Uterus (tissue), 4 donors: ENCODE measurements around the gene CAMTA1. TPM values are rescaled to one million over a fixed set of nuclear protein-coding genes. Genes with fewer than 3 reads are reported as not detected.

Source experiments
- DNase-seq, 2 donors: peaks; one replicate each; pipeline ENCODE4 v3.0.0-alpha.2; 2019 to 2020
- H3K27ac ChIP-seq, 2 donors: fragments of 200-600 bp; sonication (generic); 1 replicate in 1 of 2; 2 replicates in 1 of 2; pipeline ENCODE4 v1.5.1; 2016 to 2018
- H3K27me3 ChIP-seq, 2 donors: fragments of 200-600 bp; sonication (generic); one replicate each; pipeline ENCODE4 v1.5.1; 2018 to 2019; ENCODE audit warnings: control low read depth in 1 of 2
- H3K36me3 ChIP-seq, 2 donors: fragments of 200-600 bp; sonication (generic); one replicate each; pipeline ENCODE4 v1.5.1; 2019; ENCODE audit warnings: control low read depth in 1 of 2
- H3K4me1 ChIP-seq, 2 donors: fragments of 200-600 bp; sonication (generic); one replicate each; pipeline ENCODE4 v1.5.1; 2018 to 2019; ENCODE audit warnings: control low read depth in 1 of 2
- H3K4me3 ChIP-seq, 2 donors: fragments of 200-600 bp; sonication (generic); 1 replicate in 1 of 2; 2 replicates in 1 of 2; pipeline ENCODE4 v1.5.1; 2018 to 2019; ENCODE audit warnings: mild to moderate bottlenecking in 1 of 2
- H3K9me3 ChIP-seq, 2 donors: fragments of 200-600 bp; sonication (generic); one replicate each; pipeline ENCODE4 v1.5.1; 2019; ENCODE audit warnings: control low read depth in 1 of 2
- CTCF ChIP-seq, 4 experiments: fragments of 200-600 bp in 2 of 4; fragments of 450-650 bp in 2 of 4; sonication (generic) in 2 of 4; IDR thresholded peaks; one replicate each; pipeline ENCODE4 v1.5.1; 2016 to 2019; ENCODE audit warnings: antibody characterized with exemption in 4 of 4, mild to moderate bottlenecking in 2 of 4, moderate library complexity in 1 of 4
- POLR2A ChIP-seq, 2 donors: fragments of 450-650 bp; IDR thresholded peaks; one replicate each; pipeline ENCODE4 v1.6.1; 2016; ENCODE audit warnings: antibody characterized with exemption in 2 of 2, mild to moderate bottlenecking in 1 of 2, moderate library complexity in 1 of 2
- intact Hi-C: fragments of 100-400 bp; cut with DNase I; formaldehyde crosslinking; loops from one replicate; pipeline ENCODE4 v1.15.1; 2023; ENCODE audit warnings: low total_unique reads
- total RNA-seq, 4 donors: library from RNA; depleted of rRNA in 3 of 4; stranded (reverse); fragments of >200 nt in 3 of 4; gene quantifications; one replicate each; pipeline versions ENCODE4 v1.1.0 to v1.2.4, GENCODE V29; 2014 to 2023
- donor health status: DM: yes; HTN: yes; CAD: no.

Gene CAMTA1
- total RNA-seq, 4 donors from 2014 or later, result 29.7 to 427 (median 64.8) TPM

GRCh38 chr1:6785728-6786505 lies 663 bp downstream of the CAMTA1 start:
- H3K4me1 ChIP-seq, result no peaks in the 10 kb centered on the region
- intact Hi-C loops, result no loop called here
- H3K9me3 ChIP-seq, result no peaks in the 10 kb centered on the region
- no peaks in the 10 kb centered on the region for H3K27me3 ChIP-seq
- TF ChIP-seq CTCF (IDR thresholded peaks at IDR 0.05) (peak in 1 of 4 experiments; percentile 11), POLR2A (IDR thresholded peaks at IDR 0.05) (no peak)
- H3K36me3 ChIP-seq, result no peaks in the 10 kb centered on the region
- peak overlapping the region; percentile 50 to 72 for H3K4me3 ChIP-seq
- H3K27ac ChIP-seq, result peak overlapping the region; percentile 77 to 94
- peak; percentile 27 to 56 for DNase-seq

GRCh38 chr1:6788946-6789345 lies 3.7 kb downstream of the CAMTA1 start:
- no peaks in the 10 kb centered on the region for H3K9me3 ChIP-seq
- H3K36me3 ChIP-seq, result no peaks in the 10 kb centered on the region
- no peaks in the 10 kb centered on the region for H3K4me1 ChIP-seq
- intact Hi-C loops, result no loop called here
- TF ChIP-seq POLR2A (IDR thresholded peaks at IDR 0.05) (no peak), CTCF (IDR thresholded peaks at IDR 0.05) (no peak)
- no peak overlapping the region for H3K27ac ChIP-seq
- H3K27me3 ChIP-seq, result no peaks in the 10 kb centered on the region
- H3K4me3 ChIP-seq, result no peak overlapping the region
- DNase-seq, result no peak

GRCh38 chr1:6790146-6790545 lies 4.9 kb downstream of the CAMTA1 start:
- TF ChIP-seq POLR2A (IDR thresholded peaks at IDR 0.05) (no peak), CTCF (IDR thresholded peaks at IDR 0.05) (no peak)
- DNase-seq, result no peak
- intact Hi-C loops, result no loop called here
- H3K4me1 ChIP-seq, result no peaks in the 10 kb centered on the region
- no peaks in the 10 kb centered on the region for H3K27me3 ChIP-seq
- no peaks in the 10 kb centered on the region for H3K36me3 ChIP-seq
- H3K27ac ChIP-seq, result no peak overlapping the region
- H3K4me3 ChIP-seq, result no peak overlapping the region
- no peaks in the 10 kb centered on the region for H3K9me3 ChIP-seq

- H3K27ac ChIP-seq, result no peak overlapping the region
- DNase-seq, result no peak
- no peaks in the 10 kb centered on the region for H3K27me3 ChIP-seq
- H3K36me3 ChIP-seq, result no peaks in the 10 kb centered on the region
- H3K9me3 ChIP-seq, result no peaks in the 10 kb centered on the region
- peaks cover 0 to 5% of the 10 kb centered on the region in 2 donors for H3K4me1 ChIP-seq
- TF ChIP-seq CTCF (IDR thresholded peaks at IDR 0.05), result peak; percentile 32 to 45 (median 38)
- no peak for TF ChIP-seq POLR2A (IDR thresholded peaks at IDR 0.05)
- no peak overlapping the region for H3K4me3 ChIP-seq
- intact Hi-C loops, result no loop called here
Measured at GRCh38 chr1:6794164-6794563, 8.9 kb downstream of the CAMTA1 start.

DNA sequence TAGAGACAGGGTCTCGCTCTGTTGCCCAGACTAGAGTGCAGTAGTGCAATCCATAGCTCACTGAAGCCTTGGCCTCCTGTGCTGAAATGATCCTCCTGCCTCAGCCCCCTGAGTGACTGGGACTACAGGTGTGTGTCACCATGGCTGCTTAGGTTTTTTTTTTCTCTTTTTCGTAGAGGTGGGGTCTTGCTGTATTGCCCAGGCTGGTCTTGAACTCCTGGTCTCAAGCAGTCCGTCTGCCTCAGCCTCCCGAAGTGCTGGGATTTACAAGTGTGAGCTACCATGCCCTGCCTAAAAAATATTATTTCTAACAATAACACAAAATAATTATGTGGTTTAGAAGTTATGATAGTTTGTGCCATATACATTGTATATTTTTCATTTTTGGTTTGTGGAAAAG lies 9.9 kb downstream of the CAMTA1 start:
- Histone ChIP-seq H3K4me1 (peaks cover 0 to 5% of the 10 kb centered on the region in 2 donors), H3K27ac (no peak overlapping the region)
- intact Hi-C loops, result no loop called here

More for the DNA sequence above, 9.9 kb downstream of the CAMTA1 start:
- no peaks in the 10 kb centered on the region for H3K9me3 ChIP-seq
- no peaks in the 10 kb centered on the region for H3K27me3 ChIP-seq
- no peak for TF ChIP-seq POLR2A (IDR thresholded peaks at IDR 0.05)
- TF ChIP-seq CTCF (IDR thresholded peaks at IDR 0.05), result no peak
- no peaks in the 10 kb centered on the region for H3K36me3 ChIP-seq
- DNase-seq, result no peak
- no peak overlapping the region for H3K4me3 ChIP-seq
